ENCODE data around the gene DRC1.

The DRC1 gene

DNA sequence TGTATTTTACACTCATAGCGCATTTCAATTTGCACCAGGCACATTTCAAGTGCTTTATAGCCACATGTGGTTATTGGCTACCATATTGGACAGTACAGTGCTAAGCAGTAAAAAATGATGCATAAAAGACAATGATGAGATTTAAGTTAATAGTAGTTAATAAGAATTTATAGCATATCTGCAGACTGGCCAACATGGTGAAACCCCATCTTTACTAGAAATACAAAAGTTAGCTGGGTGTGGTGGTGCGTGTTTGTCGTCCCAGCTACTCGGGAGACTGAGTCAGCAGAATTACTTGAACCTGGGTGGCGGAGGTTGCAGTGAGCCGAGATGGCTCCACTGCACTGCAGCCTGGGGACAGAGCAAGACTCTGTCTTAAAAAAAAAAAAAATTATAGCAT, 9.7 kb downstream of the DRC1 start:
- H3K4me3 ChIP-seq (ENCODE audit: low read depth, low read length): no peak overlapping the region
- DNase-seq (ENCODE audit: low read depth): no peak
- in situ Hi-C loops (cut with HindIII; ENCODE audit: low sequenced_read_pairs): no loop called here
- TF ChIP-seq, protein P1, sequence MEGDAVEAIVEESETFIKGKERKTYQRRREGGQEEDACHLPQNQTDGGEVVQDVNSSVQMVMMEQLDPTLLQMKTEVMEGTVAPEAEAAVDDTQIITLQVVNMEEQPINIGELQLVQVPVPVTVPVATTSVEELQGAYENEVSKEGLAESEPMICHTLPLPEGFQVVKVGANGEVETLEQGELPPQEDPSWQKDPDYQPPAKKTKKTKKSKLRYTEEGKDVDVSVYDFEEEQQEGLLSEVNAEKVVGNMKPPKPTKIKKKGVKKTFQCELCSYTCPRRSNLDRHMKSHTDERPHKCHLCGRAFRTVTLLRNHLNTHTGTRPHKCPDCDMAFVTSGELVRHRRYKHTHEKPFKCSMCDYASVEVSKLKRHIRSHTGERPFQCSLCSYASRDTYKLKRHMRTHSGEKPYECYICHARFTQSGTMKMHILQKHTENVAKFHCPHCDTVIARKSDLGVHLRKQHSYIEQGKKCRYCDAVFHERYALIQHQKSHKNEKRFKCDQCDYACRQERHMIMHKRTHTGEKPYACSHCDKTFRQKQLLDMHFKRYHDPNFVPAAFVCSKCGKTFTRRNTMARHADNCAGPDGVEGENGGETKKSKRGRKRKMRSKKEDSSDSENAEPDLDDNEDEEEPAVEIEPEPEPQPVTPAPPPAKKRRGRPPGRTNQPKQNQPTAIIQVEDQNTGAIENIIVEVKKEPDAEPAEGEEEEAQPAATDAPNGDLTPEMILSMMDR (IDR thresholded peaks at IDR 0.05; ENCODE audit: low read depth, low read length, missing control alignments): no peak

DNA sequence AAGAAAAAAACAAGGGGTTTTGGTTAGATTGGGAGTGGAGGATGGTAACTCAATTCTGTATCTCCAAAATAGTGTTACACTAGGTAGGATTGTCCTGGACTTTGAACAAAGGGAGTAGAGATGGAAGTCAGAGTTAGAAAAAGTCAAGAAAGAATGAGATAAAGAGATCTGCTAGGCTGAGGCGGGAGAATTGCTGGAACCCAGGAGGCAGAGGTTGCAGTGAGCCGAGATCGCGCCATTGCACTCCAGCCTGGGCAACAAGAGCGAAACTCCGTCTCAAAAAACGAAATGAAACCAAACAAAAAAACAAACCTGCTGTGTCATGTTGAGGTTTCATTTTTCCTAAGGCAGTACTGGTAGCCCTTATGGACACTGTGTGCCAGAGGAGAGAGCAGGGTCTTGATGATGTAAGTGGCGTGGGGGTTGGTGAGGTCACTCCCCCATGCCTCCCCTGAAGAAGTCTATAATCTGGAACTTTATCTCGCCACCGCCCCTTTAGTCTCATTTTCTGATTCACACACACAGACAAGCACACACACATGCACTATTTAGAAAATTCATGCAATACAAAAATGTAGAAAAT, 10.5 kb downstream of the DRC1 start:
- TF ChIP-seq, protein P1 (IDR thresholded peaks at IDR 0.05; ENCODE audit: low read depth, low read length, missing control alignments): no peak
- no peak for DNase-seq (ENCODE audit: low read depth)
- in situ Hi-C loops (cut with HindIII; ENCODE audit: low sequenced_read_pairs): no loop called here
- no peak overlapping the region for H3K4me3 ChIP-seq (ENCODE audit: low read depth, low read length)

DNA sequence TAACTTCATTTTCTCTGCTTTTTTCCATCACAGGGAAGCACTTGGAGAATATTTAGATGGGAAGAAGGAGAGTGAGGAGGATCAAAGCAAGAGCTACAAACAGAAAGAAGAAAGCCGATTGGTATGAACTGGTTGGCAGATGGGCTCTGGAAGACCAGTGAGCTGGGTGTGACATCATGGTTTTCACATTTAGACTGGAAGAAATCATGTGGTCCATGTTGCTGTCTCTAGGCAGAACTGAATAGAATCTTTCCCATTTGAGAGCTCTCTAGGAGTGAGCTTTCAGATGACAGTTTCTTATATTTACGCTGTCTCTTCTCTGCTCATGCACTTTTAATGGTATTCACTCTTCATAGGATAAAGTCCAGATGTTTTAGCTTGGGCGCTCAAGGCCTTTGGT, 12.6 kb downstream of the DRC1 start:
- no peak for DNase-seq (ENCODE audit: low read depth)
- in situ Hi-C loops (cut with HindIII; ENCODE audit: low sequenced_read_pairs): no loop called here

DNA sequence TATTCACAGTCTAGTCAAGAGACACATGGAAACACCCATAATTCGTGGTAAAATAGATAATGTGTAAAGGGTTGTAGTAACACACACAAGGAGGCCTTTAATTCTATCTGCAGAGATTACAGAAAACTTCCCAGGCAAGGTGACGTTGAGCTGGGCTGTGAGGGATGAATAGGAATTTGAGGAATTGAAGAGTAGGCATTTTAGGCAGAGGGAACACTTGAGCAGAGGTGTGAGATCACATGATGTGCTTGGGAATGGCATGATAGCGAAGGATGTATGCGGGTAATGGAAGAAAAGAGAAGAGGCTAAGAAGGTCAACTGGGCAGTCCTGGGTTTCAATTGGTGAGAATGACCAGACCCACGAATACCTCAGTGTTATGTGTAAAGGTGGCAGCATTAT, 20.2 kb downstream of the DRC1 start:
- TF ChIP-seq, protein P1 (IDR thresholded peaks at IDR 0.05; ENCODE audit: low read depth, low read length, missing control alignments): no peak
- no peak overlapping the region for H3K4me3 ChIP-seq (ENCODE audit: low read depth, low read length)
- in situ Hi-C loops (cut with HindIII; ENCODE audit: low sequenced_read_pairs): no loop called here
- DNase-seq (ENCODE audit: low read depth): no peak

More for the DNA sequence above, 12.6 kb downstream of the DRC1 start:
- TF ChIP-seq, protein P1 (IDR thresholded peaks at IDR 0.05; ENCODE audit: low read depth, low read length, missing control alignments): no peak
- no peak overlapping the region for H3K4me3 ChIP-seq (ENCODE audit: low read depth, low read length)

DNA sequence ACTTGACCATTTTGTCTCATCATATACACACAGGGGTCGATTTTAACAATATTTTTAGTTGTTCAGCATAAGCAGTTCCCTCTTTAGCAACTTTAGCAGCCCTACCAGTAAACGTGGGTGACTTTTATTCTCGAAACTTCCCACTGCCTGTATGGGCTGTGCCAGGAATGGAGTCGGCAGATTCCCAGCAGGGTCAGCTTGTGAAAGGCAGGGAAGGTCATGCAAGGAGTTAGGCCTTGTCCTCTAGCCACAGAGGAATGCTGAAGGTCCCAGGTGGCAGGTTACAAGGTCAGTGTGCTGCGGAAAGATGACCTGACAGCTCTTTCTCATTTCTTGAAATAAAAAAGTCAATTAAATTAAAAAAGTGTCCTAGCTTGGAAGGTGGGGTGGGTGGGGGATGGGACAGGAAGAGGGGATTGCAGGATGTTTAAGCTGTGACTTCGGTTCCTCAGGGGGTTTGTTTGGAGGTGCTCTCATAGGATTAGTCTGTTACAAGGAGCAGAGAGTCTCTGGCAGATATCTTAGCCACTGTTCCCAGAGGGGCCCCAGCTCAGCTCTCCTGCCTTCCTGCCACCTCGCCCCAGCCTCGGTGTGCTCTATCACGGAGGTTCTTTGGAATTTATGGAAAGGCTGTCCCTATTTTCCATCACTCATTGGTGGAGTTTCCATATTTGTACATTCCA, 21.4 kb downstream of the DRC1 start:
- in situ Hi-C loops (cut with HindIII; ENCODE audit: low sequenced_read_pairs): no loop called here
- H3K4me3 ChIP-seq (ENCODE audit: low read depth, low read length): no peak overlapping the region
- DNase-seq (ENCODE audit: low read depth): no peak
- TF ChIP-seq, protein P1 (IDR thresholded peaks at IDR 0.05; ENCODE audit: low read depth, low read length, missing control alignments): no peak

DNA sequence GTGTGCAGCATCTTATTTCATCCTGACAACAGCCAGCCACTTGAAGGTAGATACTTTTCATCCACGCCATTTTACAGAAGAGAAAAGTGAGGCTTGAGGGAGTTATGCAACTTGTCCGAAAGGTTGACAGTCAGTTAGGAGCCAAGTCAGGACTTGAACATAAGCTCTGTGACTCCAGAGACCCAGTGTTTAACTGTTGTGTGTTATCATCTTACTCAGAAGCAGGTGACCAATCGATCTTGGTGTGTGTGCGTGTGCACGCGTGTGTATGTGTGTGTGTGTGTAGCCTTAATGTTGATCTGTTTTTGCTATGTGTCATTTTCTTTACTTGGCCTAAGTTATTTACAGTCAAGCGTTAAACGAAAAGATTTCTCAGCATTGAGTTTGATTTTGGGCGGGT, 22.0 kb downstream of the DRC1 start:
- no peak overlapping the region for H3K4me3 ChIP-seq (ENCODE audit: low read depth, low read length)
- in situ Hi-C loops (cut with HindIII; ENCODE audit: low sequenced_read_pairs): no loop called here
- no peak for DNase-seq (ENCODE audit: low read depth)
- TF ChIP-seq, protein P1 (IDR thresholded peaks at IDR 0.05; ENCODE audit: low read depth, low read length, missing control alignments): no peak
